GM12873 (cell line): ENCODE data around the gene CBX6.

Experiments
- CTCF ChIP-seq: IDR thresholded peaks from 2 replicates; pipeline ENCODE4 v1.5.1; 2012; ENCODE audit warnings: low read depth, mild to moderate bottlenecking, moderate library complexity, low read length, control low read depth; ENCODE audit not compliant: insufficient read depth; ENCODE audit errors: missing control alignments

Gene CBX6

GRCh38 chr22:38839686-38840085 is 32.3 kb downstream of the CBX6 start:
- TF ChIP-seq CTCF = no peak

GRCh38 chr22:38837414-38837928 is 34.5 kb downstream of the CBX6 start:
- TF ChIP-seq CTCF = no peak

- no peak for TF ChIP-seq CTCF
Observed at GRCh38 chr22:38835888-38836301, 36.1 kb downstream of the CBX6 start.

- TF ChIP-seq CTCF = no peak
Observed at GRCh38 chr22:38834991-38835390, 37.0 kb downstream of the CBX6 start.

- TF ChIP-seq CTCF = no peak
Observed at GRCh38 chr22:38834215-38834953, 37.6 kb downstream of the CBX6 start.

- no peak for TF ChIP-seq CTCF
Observed at GRCh38 chr22:38833061-38833460, 39.0 kb downstream of the CBX6 start.

- no peak for TF ChIP-seq CTCF
Observed at GRCh38 chr22:38832005-38832978, 39.7 kb downstream of the CBX6 start.
